ENCODE results near the gene CEACAM20.
"Not testable (repeated sequence)": the region's sequence is repeated elsewhere in the genome, so short reads cannot be mapped to it uniquely, and the experiment has no call there.

CEACAM20 gene

GRCh38 chr19:44550976-44551375 is 21.5 kb upstream of the CEACAM20 start:
- not testable (repeated sequence) for H3K9ac ChIP-seq (ENCODE audit: low read depth in 1 of 2, low read length in 2 of 2); H3K36me3 ChIP-seq (ENCODE audit: control insufficient read depth in 1 of 2, insufficient read depth in 2 of 2, low read length in 2 of 2); H3K4me3 ChIP-seq (ENCODE audit: low read depth in 1 of 2, low read length in 2 of 2); H3K4me1 ChIP-seq (ENCODE audit: control insufficient read depth in 1 of 2, insufficient read depth in 2 of 2, low read length in 2 of 2); H3K27ac ChIP-seq (ENCODE audit: low read depth, low read length); H3K27me3 ChIP-seq (ENCODE audit: control insufficient read depth in 1 of 2, insufficient read depth in 2 of 2, low read length in 2 of 2); H3K9me3 ChIP-seq (ENCODE audit: control insufficient read depth in 1 of 2, low read length in 2 of 2)

GRCh38 chr19:44549507-44549906 is 20.0 kb upstream of the CEACAM20 start:
- no peaks in the 10 kb centered on the region for H3K9me3 ChIP-seq (ENCODE audit: control insufficient read depth in 1 of 2, low read length in 2 of 2)

GRCh38 chr19:44548736-44549135 is 19.3 kb upstream of the CEACAM20 start:
- Histone ChIP-seq H3K9ac (ENCODE audit: low read depth in 1 of 2, low read length in 2 of 2) (no peak overlapping the region), H3K4me3 (ENCODE audit: low read depth in 1 of 2, low read length in 2 of 2) (no peak overlapping the region), H3K27ac (ENCODE audit: low read depth, low read length) (no peak overlapping the region), H3K27me3 (ENCODE audit: control insufficient read depth in 1 of 2, insufficient read depth in 2 of 2, low read length in 2 of 2) (peaks cover 3 to 11% of the 10 kb centered on the region in 2 donors), H3K4me1 (ENCODE audit: control insufficient read depth in 1 of 2, insufficient read depth in 2 of 2, low read length in 2 of 2) (peaks cover 3 to 4% of the 10 kb centered on the region in 2 donors), H3K9me3 (ENCODE audit: control insufficient read depth in 1 of 2, low read length in 2 of 2) (no peaks in the 10 kb centered on the region), H3K36me3 (ENCODE audit: control insufficient read depth in 1 of 2, insufficient read depth in 2 of 2, low read length in 2 of 2) (no peaks in the 10 kb centered on the region)

More at GRCh38 chr19:44549507-44549906, 20.0 kb upstream of the CEACAM20 start:
- H3K27me3 ChIP-seq (ENCODE audit: control insufficient read depth in 1 of 2, insufficient read depth in 2 of 2, low read length in 2 of 2): peaks cover 3 to 5% of the 10 kb centered on the region in 2 donors
- no peak overlapping the region for H3K4me3 ChIP-seq (ENCODE audit: low read depth in 1 of 2, low read length in 2 of 2)
- no peak overlapping the region for H3K27ac ChIP-seq (ENCODE audit: low read depth, low read length)
- H3K36me3 ChIP-seq (ENCODE audit: control insufficient read depth in 1 of 2, insufficient read depth in 2 of 2, low read length in 2 of 2): no peaks in the 10 kb centered on the region
- no peak overlapping the region for H3K9ac ChIP-seq (ENCODE audit: low read depth in 1 of 2, low read length in 2 of 2)
- H3K4me1 ChIP-seq (ENCODE audit: control insufficient read depth in 1 of 2, insufficient read depth in 2 of 2, low read length in 2 of 2): peaks cover 3 to 4% of the 10 kb centered on the region in 2 donors

DNA sequence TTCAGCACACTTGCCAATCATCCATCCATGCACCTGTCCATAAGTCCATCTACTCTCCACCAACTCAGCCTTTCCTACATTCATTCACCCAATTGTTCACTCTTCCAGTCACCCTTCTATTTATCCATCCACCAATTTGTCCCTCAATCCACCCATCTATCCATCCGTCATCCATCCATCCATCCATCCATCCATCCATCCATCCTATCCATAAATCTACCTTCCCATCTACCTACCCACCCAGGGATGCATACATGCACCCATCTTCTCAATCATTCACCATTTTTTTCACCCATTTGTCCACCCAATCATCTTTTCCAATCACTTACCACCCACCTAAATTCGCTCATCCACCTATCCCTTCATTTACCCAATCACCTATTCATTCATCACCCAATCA is 14.6 kb upstream of the CEACAM20 start:
- no peaks in the 10 kb centered on the region for H3K36me3 ChIP-seq (ENCODE audit: control insufficient read depth in 1 of 2, insufficient read depth in 2 of 2, low read length in 2 of 2)
- peaks cover 7 to 12% of the 10 kb centered on the region in 2 donors for H3K27me3 ChIP-seq (ENCODE audit: control insufficient read depth in 1 of 2, insufficient read depth in 2 of 2, low read length in 2 of 2)
- H3K4me3 ChIP-seq (ENCODE audit: low read depth in 1 of 2, low read length in 2 of 2): no peak overlapping the region
- H3K4me1 ChIP-seq (ENCODE audit: control insufficient read depth in 1 of 2, insufficient read depth in 2 of 2, low read length in 2 of 2): peaks cover 0 to 3% of the 10 kb centered on the region in 2 donors
- H3K27ac ChIP-seq (ENCODE audit: low read depth, low read length): no peak overlapping the region
- no peak overlapping the region for H3K9ac ChIP-seq (ENCODE audit: low read depth in 1 of 2, low read length in 2 of 2)
- H3K9me3 ChIP-seq (ENCODE audit: control insufficient read depth in 1 of 2, low read length in 2 of 2): no peaks in the 10 kb centered on the region

- H3K9me3 ChIP-seq (ENCODE audit: control insufficient read depth in 1 of 2, low read length in 2 of 2): no peaks in the 10 kb centered on the region
- peaks cover 4 to 8% of the 10 kb centered on the region in 2 donors for H3K27me3 ChIP-seq (ENCODE audit: control insufficient read depth in 1 of 2, insufficient read depth in 2 of 2, low read length in 2 of 2)
- H3K27ac ChIP-seq (ENCODE audit: low read depth, low read length): no peak overlapping the region
- no peaks in the 10 kb centered on the region for H3K4me1 ChIP-seq (ENCODE audit: control insufficient read depth in 1 of 2, insufficient read depth in 2 of 2, low read length in 2 of 2)
- H3K36me3 ChIP-seq (ENCODE audit: control insufficient read depth in 1 of 2, insufficient read depth in 2 of 2, low read length in 2 of 2): no peaks in the 10 kb centered on the region
- H3K4me3 ChIP-seq (ENCODE audit: low read depth in 1 of 2, low read length in 2 of 2): no peak overlapping the region
- H3K9ac ChIP-seq (ENCODE audit: low read depth in 1 of 2, low read length in 2 of 2): no peak overlapping the region
Observed at GRCh38 chr19:44542671-44543070, 13.2 kb upstream of the CEACAM20 start.

- no peak overlapping the region for H3K9ac ChIP-seq (ENCODE audit: low read depth in 1 of 2, low read length in 2 of 2)
- no peak overlapping the region for H3K4me3 ChIP-seq (ENCODE audit: low read depth in 1 of 2, low read length in 2 of 2)
- H3K4me1 ChIP-seq (ENCODE audit: control insufficient read depth in 1 of 2, insufficient read depth in 2 of 2, low read length in 2 of 2): no peaks in the 10 kb centered on the region
- no peak overlapping the region for H3K27ac ChIP-seq (ENCODE audit: low read depth, low read length)
- H3K36me3 ChIP-seq (ENCODE audit: control insufficient read depth in 1 of 2, insufficient read depth in 2 of 2, low read length in 2 of 2): no peaks in the 10 kb centered on the region
- H3K9me3 ChIP-seq (ENCODE audit: control insufficient read depth in 1 of 2, low read length in 2 of 2): no peaks in the 10 kb centered on the region
- peaks cover 4 to 8% of the 10 kb centered on the region in 2 donors for H3K27me3 ChIP-seq (ENCODE audit: control insufficient read depth in 1 of 2, insufficient read depth in 2 of 2, low read length in 2 of 2)
Observed at GRCh38 chr19:44540736-44541135, 11.3 kb upstream of the CEACAM20 start.

GRCh38 chr19:44539991-44540390 is 10.5 kb upstream of the CEACAM20 start:
- H3K27me3 ChIP-seq (ENCODE audit: control insufficient read depth in 1 of 2, insufficient read depth in 2 of 2, low read length in 2 of 2): peaks cover 4 to 8% of the 10 kb centered on the region in 2 donors
- no peaks in the 10 kb centered on the region for H3K4me1 ChIP-seq (ENCODE audit: control insufficient read depth in 1 of 2, insufficient read depth in 2 of 2, low read length in 2 of 2)
- no peak overlapping the region for H3K9ac ChIP-seq (ENCODE audit: low read depth in 1 of 2, low read length in 2 of 2)
- no peak overlapping the region for H3K4me3 ChIP-seq (ENCODE audit: low read depth in 1 of 2, low read length in 2 of 2)
- H3K9me3 ChIP-seq (ENCODE audit: control insufficient read depth in 1 of 2, low read length in 2 of 2): no peaks in the 10 kb centered on the region
- no peaks in the 10 kb centered on the region for H3K36me3 ChIP-seq (ENCODE audit: control insufficient read depth in 1 of 2, insufficient read depth in 2 of 2, low read length in 2 of 2)
- no peak overlapping the region for H3K27ac ChIP-seq (ENCODE audit: low read depth, low read length)

GRCh38 chr19:44539236-44539826 is 9.9 kb upstream of the CEACAM20 start:
- H3K4me3 ChIP-seq (ENCODE audit: low read depth in 1 of 2, low read length in 2 of 2): no peak overlapping the region
- H3K36me3 ChIP-seq (ENCODE audit: control insufficient read depth in 1 of 2, insufficient read depth in 2 of 2, low read length in 2 of 2): no peaks in the 10 kb centered on the region
- H3K27me3 ChIP-seq (ENCODE audit: control insufficient read depth in 1 of 2, insufficient read depth in 2 of 2, low read length in 2 of 2): peaks cover 4 to 7% of the 10 kb centered on the region in 2 donors
- no peaks in the 10 kb centered on the region for H3K4me1 ChIP-seq (ENCODE audit: control insufficient read depth in 1 of 2, insufficient read depth in 2 of 2, low read length in 2 of 2)
- no peak overlapping the region for H3K27ac ChIP-seq (ENCODE audit: low read depth, low read length)
- H3K9me3 ChIP-seq (ENCODE audit: control insufficient read depth in 1 of 2, low read length in 2 of 2): no peaks in the 10 kb centered on the region
- H3K9ac ChIP-seq (ENCODE audit: low read depth in 1 of 2, low read length in 2 of 2): no peak overlapping the region

DNA sequence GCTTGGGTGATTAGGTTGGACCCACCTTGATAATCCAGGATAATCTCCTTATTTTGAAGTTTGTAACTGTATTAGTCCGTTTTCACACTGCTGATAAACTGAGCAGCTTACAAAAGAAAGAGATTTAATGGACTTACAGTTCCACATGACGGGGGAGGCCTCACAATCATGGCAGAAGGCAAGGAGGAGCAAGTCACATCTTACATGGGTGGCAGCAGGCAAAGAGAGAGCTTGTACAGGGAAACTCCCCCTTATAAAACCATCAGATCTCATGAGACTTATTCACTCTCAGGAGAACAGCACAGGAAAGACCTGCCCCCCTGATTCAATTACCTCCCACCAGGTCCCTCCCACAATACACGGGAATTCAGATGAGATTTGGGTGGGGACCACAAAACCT is 5.9 kb upstream of the CEACAM20 start:
- H3K27me3 ChIP-seq (ENCODE audit: control insufficient read depth in 1 of 2, insufficient read depth in 2 of 2, low read length in 2 of 2); H3K4me1 ChIP-seq (ENCODE audit: control insufficient read depth in 1 of 2, insufficient read depth in 2 of 2, low read length in 2 of 2); H3K9ac ChIP-seq (ENCODE audit: low read depth in 1 of 2, low read length in 2 of 2); H3K9me3 ChIP-seq (ENCODE audit: control insufficient read depth in 1 of 2, low read length in 2 of 2); H3K4me3 ChIP-seq (ENCODE audit: low read depth in 1 of 2, low read length in 2 of 2); H3K27ac ChIP-seq (ENCODE audit: low read depth, low read length); H3K36me3 ChIP-seq (ENCODE audit: control insufficient read depth in 1 of 2, insufficient read depth in 2 of 2, low read length in 2 of 2): not testable (repeated sequence)

DNA sequence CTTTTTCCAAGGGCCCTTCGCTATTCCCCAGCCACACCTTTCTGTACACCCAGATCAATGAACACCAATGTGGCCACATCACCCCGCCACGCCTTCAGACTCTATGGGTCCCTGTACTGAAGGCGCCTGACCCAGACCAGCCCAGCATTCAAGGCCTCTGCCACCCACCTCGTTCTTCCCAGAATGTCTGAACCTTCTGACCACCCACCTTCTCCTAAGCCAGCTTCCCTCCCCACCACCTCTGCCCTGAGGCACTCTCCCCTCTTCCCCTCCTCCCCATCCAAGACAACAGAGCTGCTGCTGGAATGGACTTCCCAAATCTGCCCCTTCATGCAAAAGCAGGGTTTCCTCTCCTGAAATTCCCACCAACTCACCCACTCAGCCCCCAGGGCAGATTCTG is 3.3 kb upstream of the CEACAM20 start:
- Histone ChIP-seq H3K36me3 (ENCODE audit: control insufficient read depth in 1 of 2, insufficient read depth in 2 of 2, low read length in 2 of 2) (no peaks in the 10 kb centered on the region), H3K27ac (ENCODE audit: low read depth, low read length) (no peak overlapping the region), H3K9me3 (ENCODE audit: control insufficient read depth in 1 of 2, low read length in 2 of 2) (no peaks in the 10 kb centered on the region), H3K4me3 (ENCODE audit: low read depth in 1 of 2, low read length in 2 of 2) (no peak overlapping the region), H3K4me1 (ENCODE audit: control insufficient read depth in 1 of 2, insufficient read depth in 2 of 2, low read length in 2 of 2) (peaks cover 0 to 16% of the 10 kb centered on the region in 2 donors), H3K27me3 (ENCODE audit: control insufficient read depth in 1 of 2, insufficient read depth in 2 of 2, low read length in 2 of 2) (peaks cover 0 to 3% of the 10 kb centered on the region in 2 donors), H3K9ac (ENCODE audit: low read depth in 1 of 2, low read length in 2 of 2) (no peak overlapping the region)

GRCh38 chr19:44530777-44531176 is 1.3 kb upstream of the CEACAM20 start:
- peaks cover 0 to 16% of the 10 kb centered on the region in 2 donors for H3K4me1 ChIP-seq (ENCODE audit: control insufficient read depth in 1 of 2, insufficient read depth in 2 of 2, low read length in 2 of 2)
- H3K27me3 ChIP-seq (ENCODE audit: control insufficient read depth in 1 of 2, insufficient read depth in 2 of 2, low read length in 2 of 2): peaks cover 0 to 3% of the 10 kb centered on the region in 2 donors
- no peaks in the 10 kb centered on the region for H3K36me3 ChIP-seq (ENCODE audit: control insufficient read depth in 1 of 2, insufficient read depth in 2 of 2, low read length in 2 of 2)
- no peaks in the 10 kb centered on the region for H3K9me3 ChIP-seq (ENCODE audit: control insufficient read depth in 1 of 2, low read length in 2 of 2)
- H3K9ac ChIP-seq (ENCODE audit: low read depth in 1 of 2, low read length in 2 of 2): no peak overlapping the region
- H3K4me3 ChIP-seq (ENCODE audit: low read depth in 1 of 2, low read length in 2 of 2): no peak overlapping the region
- no peak overlapping the region for H3K27ac ChIP-seq (ENCODE audit: low read depth, low read length)
